Stimulated activated CD4-positive, alpha-beta T cell treated with anti-CD3 and anti-CD28 coated beads, Interleukin-12 subunit alpha, Interleukin-12 subunit beta, amount 100 ng/mL, for 24 hours (primary cell): Measurements from ENCODE around the gene MACIR.
A peak's percentile ranks its signal among the peaks of the same experiment; 100 is the strongest.

Experiments used
- DNase-seq, 2 experiments: peaks; one replicate each; pipeline ENCODE4 v3.0.0-alpha.2; 2020; ENCODE audit warnings: low read depth in 2 of 2

MACIR gene

DNA sequence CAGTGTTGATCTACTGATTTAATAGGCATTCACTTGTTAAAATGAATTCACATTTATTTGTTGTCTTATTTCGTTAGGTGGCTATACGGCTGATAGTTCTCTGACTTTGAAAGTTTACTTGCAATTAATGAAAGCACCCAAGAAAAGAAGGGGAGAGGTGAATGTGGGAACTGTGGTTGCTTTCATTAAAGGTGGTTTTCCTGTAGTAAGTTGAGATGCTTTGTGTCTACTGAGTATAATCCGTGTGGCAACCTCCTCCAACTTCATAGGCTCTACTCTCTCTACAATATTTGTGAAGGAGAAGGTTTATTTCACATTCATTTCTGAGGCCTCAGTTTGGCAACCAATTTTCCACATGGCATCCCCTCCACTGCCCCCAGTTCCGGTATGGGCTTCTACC is 12.8 kb upstream of the MACIR start:
- DNase-seq = no peak

- DNase-seq = no peak
These were observed 11.4 kb upstream of the MACIR start for GRCh38 chr5:103247118-103247517.

GRCh38 chr5:103249068-103249467 is 9.5 kb upstream of the MACIR start:
- no peak for DNase-seq

GRCh38 chr5:103254921-103255320 is 3.6 kb upstream of the MACIR start:
- DNase-seq = no peak

GRCh38 chr5:103255691-103256090 is 2.9 kb upstream of the MACIR start:
- no peak for DNase-seq

GRCh38 chr5:103256178-103256577 is 2.4 kb upstream of the MACIR start:
- no peak for DNase-seq

- peak; percentile 33 to 48 for DNase-seq
These were observed 568 bp downstream of the MACIR start for GRCh38 chr5:103258957-103259704.

DNA sequence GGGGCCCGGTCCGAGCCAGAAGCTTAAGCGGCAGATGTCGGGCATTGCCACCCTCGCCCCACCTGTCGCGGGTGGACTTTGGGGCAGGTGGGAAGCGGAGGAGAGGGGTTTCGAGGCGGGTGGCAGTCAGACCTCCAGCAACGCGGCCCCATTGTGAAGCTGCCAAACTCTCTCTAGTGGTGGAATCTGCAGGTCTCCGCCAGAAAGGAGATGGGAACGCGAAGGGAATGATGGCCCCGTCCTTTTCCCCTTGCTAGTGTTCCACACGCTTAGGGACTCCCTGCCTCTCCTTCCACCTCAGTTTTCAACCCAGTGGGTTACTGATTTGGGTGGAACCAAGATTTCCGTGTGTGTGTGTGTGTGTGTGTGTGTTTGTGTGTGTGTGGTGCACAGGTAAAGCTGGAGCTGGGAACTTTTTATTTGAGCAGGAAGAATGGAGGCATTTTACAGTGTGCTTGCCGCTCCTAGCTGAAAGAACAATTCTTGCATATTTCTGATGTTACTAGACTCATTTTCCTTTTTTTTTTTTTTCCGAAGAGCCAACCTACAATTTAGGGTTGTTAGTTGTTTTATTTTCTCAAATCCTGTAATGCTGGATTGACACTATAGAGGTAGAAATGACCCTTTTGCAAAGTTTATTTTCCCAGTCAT is 1.3 kb downstream of the MACIR start:
- DNase-seq = peak in 1 of 2 experiments; percentile 4

- DNase-seq = no peak
These were observed 2.4 kb downstream of the MACIR start for GRCh38 chr5:103260951-103261350.

GRCh38 chr5:103262422-103262871 is 3.9 kb downstream of the MACIR start:
- DNase-seq = no peak

DNA sequence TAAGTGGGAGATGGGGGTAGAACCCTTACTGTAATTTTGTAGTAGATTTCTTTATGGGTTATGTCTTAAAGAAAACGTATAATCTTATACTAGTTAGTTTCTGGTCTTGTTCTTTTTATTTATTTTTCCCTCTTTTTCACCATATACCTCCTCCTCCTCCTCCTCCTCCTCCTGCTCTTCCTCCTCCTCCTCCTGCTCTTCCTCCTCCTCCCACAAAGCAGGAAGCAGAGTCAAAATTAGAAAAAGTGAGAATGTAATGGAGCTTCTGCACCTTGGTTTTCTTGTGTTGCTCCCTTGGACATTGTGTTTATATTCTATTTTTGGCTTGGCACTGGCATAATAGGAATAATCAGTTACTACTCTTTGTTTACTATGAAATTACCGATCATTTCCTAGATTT is 4.5 kb downstream of the MACIR start:
- no peak for DNase-seq

DNA sequence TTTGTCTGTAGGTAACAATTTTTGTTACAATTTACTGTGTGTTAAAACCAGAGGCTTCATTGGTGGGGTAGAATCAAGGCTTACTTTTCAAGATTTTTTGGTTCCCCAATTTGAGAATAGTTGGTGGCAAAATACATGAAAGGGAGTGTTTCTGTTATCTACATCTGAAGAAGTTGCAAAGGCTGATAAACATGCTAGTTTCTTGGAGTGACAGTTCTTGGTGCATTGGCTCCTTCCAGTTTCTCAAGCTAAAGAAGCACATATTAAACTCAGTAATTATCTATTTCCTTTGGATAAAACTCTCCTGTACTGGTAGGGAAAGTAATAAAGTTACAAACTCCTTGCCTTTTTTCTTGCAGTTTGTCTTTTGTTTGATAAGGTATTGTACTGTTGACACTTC is 5.9 kb downstream of the MACIR start:
- DNase-seq = no peak

- no peak for DNase-seq
These were observed 12.0 kb downstream of the MACIR start for GRCh38 chr5:103270581-103270980.

DNA sequence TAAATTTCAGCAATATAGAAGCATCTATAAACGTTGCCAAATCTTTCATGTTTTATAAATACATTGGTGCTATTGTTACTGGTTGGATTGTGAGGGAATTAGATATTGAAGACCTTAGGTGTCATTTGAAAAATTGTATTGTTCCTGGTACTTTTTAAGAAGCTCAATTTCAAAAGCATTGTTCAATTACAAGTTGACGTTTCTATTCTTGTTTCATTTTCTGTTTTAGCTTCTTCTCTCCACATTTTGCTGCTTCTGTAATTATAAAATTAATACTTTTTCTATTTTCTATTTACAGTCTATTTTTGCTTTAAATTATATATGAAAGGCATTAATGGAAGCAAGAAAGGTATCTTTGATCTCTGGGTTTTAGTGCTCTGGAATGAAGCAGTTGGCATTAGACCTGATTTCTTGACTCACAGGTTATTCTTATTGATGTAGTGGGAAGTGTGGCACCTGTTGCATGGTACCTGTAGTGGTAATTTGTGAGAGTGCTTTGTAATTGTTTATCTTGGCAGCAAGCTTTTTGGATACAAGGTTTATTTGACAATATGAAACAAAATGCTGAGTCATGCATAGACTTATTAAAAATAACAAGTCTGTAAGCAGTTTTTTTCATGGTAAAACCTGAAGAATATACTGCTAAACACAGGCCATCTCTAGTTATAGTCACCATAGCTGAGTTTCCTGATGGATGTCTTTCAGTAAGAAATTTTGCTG is 13.2 kb downstream of the MACIR start:
- no peak for DNase-seq

DNA sequence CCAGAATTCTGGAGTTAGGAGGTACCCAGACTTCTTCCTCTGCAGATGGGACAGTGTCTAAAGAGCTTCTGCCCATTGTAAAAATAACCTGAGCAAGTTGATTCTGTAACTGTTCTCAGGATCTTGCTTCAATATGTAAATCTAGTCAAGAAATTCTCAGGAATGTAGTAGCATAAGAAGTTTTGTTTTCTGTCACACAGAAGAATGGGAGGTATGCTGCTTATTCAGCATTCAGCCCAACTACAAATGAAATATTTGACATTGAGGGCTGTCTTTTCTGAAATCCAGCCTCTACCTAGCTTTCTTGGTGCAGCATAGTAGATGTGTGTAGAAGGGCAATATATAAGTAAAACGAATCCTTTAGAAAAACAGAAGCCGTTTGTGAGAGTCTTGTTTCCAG is 13.8 kb downstream of the MACIR start:
- no peak for DNase-seq

GRCh38 chr5:103273952-103274351 is 15.4 kb downstream of the MACIR start:
- DNase-seq = no peak

DNA sequence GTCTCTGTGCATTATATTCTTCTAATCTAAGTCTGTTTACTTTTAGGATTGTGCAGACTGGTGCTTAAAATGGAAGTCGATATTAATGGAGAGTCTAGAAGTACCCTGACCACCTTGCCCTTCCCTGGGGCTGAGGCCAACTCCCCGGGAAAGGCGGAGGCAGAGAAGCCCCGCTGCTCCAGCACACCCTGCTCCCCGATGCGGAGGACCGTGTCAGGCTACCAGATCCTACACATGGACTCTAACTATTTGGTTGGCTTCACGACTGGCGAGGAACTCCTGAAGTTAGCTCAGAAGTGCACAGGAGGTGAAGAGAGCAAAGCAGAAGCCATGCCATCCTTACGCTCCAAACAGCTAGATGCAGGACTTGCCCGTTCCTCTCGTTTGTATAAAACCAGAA is 17.3 kb downstream of the MACIR start:
- no peak for DNase-seq

DNA sequence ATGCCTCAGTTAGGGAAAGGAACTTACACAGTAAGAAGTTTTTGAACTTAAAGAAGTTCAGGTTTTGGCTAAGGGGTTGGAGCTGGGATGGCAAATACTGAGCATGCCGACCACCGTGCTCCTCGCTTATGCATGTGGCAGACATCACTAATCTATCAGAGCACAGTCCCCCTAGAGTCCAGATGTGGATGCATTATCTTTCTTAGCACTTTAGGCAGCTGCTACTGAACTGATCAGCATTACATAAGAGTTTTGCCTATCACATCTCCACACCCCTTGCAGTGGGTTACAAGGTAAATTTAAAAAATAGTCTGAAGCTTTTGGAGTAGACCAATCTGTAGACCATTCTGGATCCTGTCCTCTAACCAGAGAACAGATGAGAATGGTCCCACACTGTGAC is 22.4 kb downstream of the MACIR start:
- DNase-seq = no peak

- no peak for DNase-seq
These were observed 24.6 kb downstream of the MACIR start for GRCh38 chr5:103283120-103283519.

DNA sequence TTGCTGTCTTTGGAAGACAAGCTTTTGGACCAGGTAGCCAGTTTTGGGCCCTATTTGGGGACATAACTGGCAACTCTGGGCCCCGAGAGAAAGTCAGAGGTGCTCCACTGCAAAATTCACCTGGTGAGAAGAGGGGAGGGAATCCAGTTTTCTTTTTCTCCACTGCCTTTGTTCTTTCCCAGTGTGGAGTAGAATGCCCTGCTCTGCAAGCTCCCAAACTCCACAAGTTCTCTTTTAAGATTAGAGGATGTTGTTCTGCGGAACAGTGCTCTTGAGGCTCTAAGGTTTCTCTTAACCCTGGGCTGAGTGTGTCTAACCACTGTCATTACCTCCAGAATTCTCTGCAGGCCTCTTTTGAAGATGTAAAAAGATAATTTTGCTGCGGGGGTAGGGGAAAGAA is 25.3 kb downstream of the MACIR start:
- DNase-seq = no peak

DNA sequence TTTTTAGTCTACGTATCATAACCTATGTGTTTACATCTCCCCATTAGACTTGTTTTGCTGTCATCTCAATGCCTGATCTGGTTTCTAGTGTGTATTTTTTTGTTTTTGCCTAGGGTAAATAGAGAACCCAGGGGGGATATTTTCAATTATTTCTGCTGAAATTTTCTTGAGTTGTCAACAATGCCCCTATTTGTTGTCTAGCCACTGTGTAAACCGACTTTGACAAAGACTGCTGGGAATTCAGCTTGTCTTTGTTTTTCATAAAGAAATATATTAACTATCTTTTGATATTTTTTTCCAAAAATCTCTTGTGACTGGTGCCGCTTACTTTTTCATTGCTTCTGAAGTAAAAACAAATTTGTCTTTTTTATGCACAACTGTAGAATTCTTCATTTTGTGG is 28.1 kb downstream of the MACIR start:
- DNase-seq = no peak

GRCh38 chr5:103289024-103289423 is 30.5 kb downstream of the MACIR start:
- no peak for DNase-seq

DNA sequence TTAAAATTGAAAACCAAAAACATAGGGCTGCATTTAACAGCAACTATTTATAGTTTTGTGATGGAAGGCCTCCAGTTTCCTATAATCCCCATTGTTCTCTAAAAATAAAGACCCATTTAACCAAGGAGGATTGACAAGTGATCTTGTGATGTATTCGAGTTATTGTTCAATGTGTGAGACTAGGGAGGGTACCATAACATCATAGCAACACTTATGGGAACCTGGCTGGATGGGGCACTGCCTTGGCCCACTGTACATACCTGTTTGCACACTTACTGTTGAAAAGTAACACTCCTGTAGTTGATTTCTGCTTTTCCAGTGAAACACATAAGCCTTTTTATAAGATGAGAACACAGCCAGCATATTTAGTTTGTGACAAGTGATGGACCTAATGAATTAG is 32.3 kb downstream of the MACIR start:
- DNase-seq = no peak
